HCT116 (cell line): ENCODE data around the gene APBA1. TPM values are rescaled to one million over a fixed set of nuclear protein-coding genes. Genes with fewer than 3 reads are reported as not detected.

ENCODE experiments used
- ATAC-seq: fragments of 200-7000 bp; cut with Tn5 transposase; 2 replicates; pipeline ENCODE4 v1.9.1; 2020; ENCODE audit warnings: mild to moderate bottlenecking, moderate library complexity
- BruUV-seq: library from RNA; stranded (reverse); fragments of 400-500 nt; replicated peaks from 2 replicates; lab custom pipeline; 2021; lab: Mats Ljungman, UMichigan
- CTCF ChIA-PET: fragments of 300-600 bp; sonication (Branson Sonifier 250); formaldehyde crosslinking; loops from one replicate; lab custom pipeline; 2021; ENCODE audit warnings: antibody characterized with exemption; lab: Charles Lee
- POLR2A ChIA-PET: fragments of 300-600, 350-600 bp; sonication (Branson Sonifier 250); formaldehyde crosslinking; loops from one replicate; lab custom pipeline; 2021; ENCODE audit warnings: antibody characterized with exemption; lab: Charles Lee
- RAD21 ChIA-PET, 2 experiments: fragments of 300-600 bp; sonication (Branson Sonifier 250); formaldehyde crosslinking; loops; one replicate each; lab custom pipeline; 2023; ENCODE audit warnings: low total read pairs in 2 of 2; ENCODE audit not compliant: uncharacterized antibody in 2 of 2, unreplicated experiment in 2 of 2, low non-redundant PET in 1 of 2; lab: Charles Lee
- DNase-seq: peaks from one replicate; pipeline ENCODE4 v3.0.0-alpha.2; 2010; ENCODE audit warnings: low read depth, low spot score
- H2AFZ ChIP-seq: fragments of 200-600 bp; shearing (Covaris generic), sonication (generic); 2 replicates; pipeline ENCODE4 v1.6.1; 2017; ENCODE audit warnings: low read depth, mixed run types, mixed read lengths, antibody characterized with exemption, low read length; ENCODE audit not compliant: poor library complexity, severe bottlenecking
- H3K27ac ChIP-seq: 2 replicates; pipeline ENCODE4 v1.5.1; 2012; ENCODE audit warnings: low read depth, low read length
- H3K27me3 ChIP-seq: fragments of 200-600 bp; sonication (generic); 2 replicates; pipeline ENCODE4 v1.6.1; 2016; ENCODE audit warnings: mixed run types, low read length, mixed read lengths; ENCODE audit not compliant: insufficient read depth
- H3K36me3 ChIP-seq, 2 experiments: fragments of 200-500 bp in 1 of 2; fragments of 200-600 bp in 1 of 2; sonication (Bioruptor generic) in 1 of 2; sonication (generic) in 1 of 2; 2 replicates each; pipeline versions ENCODE4 v1.5.1 to v1.6.1; 2014 to 2016; ENCODE audit warnings: low read length in 2 of 2, inconsistent platforms in 1 of 2, mixed read lengths in 1 of 2, mixed run types in 1 of 2; ENCODE audit not compliant: insufficient read depth in 2 of 2, control insufficient read depth in 1 of 2
- H3K4me1 ChIP-seq, 2 experiments: fragments of 200-600 bp in 1 of 2; sonication (generic) in 1 of 2; 2 replicates each; pipeline versions ENCODE4 v1.5.1 to v1.6.1; 2012 to 2017; ENCODE audit warnings: low read length in 2 of 2, inconsistent platforms in 1 of 2, mild to moderate bottlenecking in 1 of 2, mixed read lengths in 1 of 2, mixed run types in 1 of 2, moderate library complexity in 1 of 2; ENCODE audit not compliant: insufficient read depth in 2 of 2, control insufficient read depth in 1 of 2
- H3K4me2 ChIP-seq: fragments of 200-600 bp; sonication (generic); 2 replicates; pipeline ENCODE4 v1.6.1; 2017; ENCODE audit warnings: mixed run types, low read length, mixed read lengths
- H3K4me3 ChIP-seq, 2 experiments: fragments of 200-600 bp in 1 of 2; sonication (generic) in 1 of 2; replicated peaks in 1 of 2; 2 replicates each; pipeline ENCODE4 v1.5.1; 2011 to 2016; ENCODE audit warnings: low read length in 2 of 2, control low read depth in 1 of 2, low read depth in 1 of 2, mild to moderate bottlenecking in 1 of 2, mixed read lengths in 1 of 2, mixed run types in 1 of 2
- H3K79me2 ChIP-seq: fragments of 200-600 bp; sonication (generic); 2 replicates; pipeline ENCODE4 v1.6.1; 2017; ENCODE audit warnings: mild to moderate bottlenecking, mixed run types, low read length, moderate library complexity, mixed read lengths; ENCODE audit not compliant: insufficient read depth
- H3K9ac ChIP-seq: fragments of 200-600 bp; sonication (generic); 2 replicates; pipeline ENCODE4 v1.6.1; 2016; ENCODE audit warnings: low read length, mixed read lengths
- H3K9me2 ChIP-seq: fragments of 200-600 bp; sonication (generic), shearing (Covaris generic); 2 replicates; pipeline ENCODE4 v1.6.1; 2017; ENCODE audit warnings: mixed run types, mild to moderate bottlenecking, moderate library complexity; ENCODE audit not compliant: insufficient read depth
- H3K9me3 ChIP-seq, 2 experiments: fragments of 200-500 bp in 1 of 2; fragments of 200-600 bp in 1 of 2; sonication (Bioruptor generic) in 1 of 2; sonication (generic) in 1 of 2; 2 replicates each; pipeline ENCODE4 v1.6.1; 2014 to 2017; ENCODE audit warnings: low read length in 2 of 2, mixed read lengths in 2 of 2, inconsistent platforms in 1 of 2, low read depth in 1 of 2, mild to moderate bottlenecking in 1 of 2, mixed run types in 1 of 2, moderate library complexity in 1 of 2; ENCODE audit not compliant: control insufficient read depth in 1 of 2, insufficient read depth in 1 of 2
- H4K20me1 ChIP-seq: fragments of 200-600 bp; sonication (generic), shearing (Covaris generic); 2 replicates; pipeline ENCODE4 v1.6.1; 2017; ENCODE audit warnings: mixed run types, mild to moderate bottlenecking, moderate library complexity; ENCODE audit not compliant: insufficient read depth
- CBX3 ChIP-seq: IDR thresholded peaks from 2 replicates; pipeline ENCODE4 v1.6.1; 2012; ENCODE audit warnings: low read depth
- CEBPB ChIP-seq: IDR thresholded peaks from 2 replicates; pipeline ENCODE4 v1.6.1; 2012; ENCODE audit warnings: low read depth
- EGR1 ChIP-seq: IDR thresholded peaks from 2 replicates; pipeline ENCODE4 v1.6.1; 2012; ENCODE audit warnings: low read depth
- EZH2 ChIP-seq: fragments of 200-600 bp; sonication (generic); IDR thresholded peaks from 2 replicates; pipeline ENCODE4 v1.6.1; 2017; ENCODE audit warnings: antibody characterized with exemption, mixed run types
- JUND ChIP-seq: IDR thresholded peaks from 2 replicates; pipeline ENCODE4 v1.6.1; 2012
- RAD21 ChIP-seq: IDR thresholded peaks from 2 replicates; pipeline ENCODE4 v1.6.1; 2012; ENCODE audit warnings: low read depth, mild to moderate bottlenecking
- SIN3A ChIP-seq: IDR thresholded peaks from 2 replicates; pipeline ENCODE4 v1.6.1; 2012; ENCODE audit warnings: low read depth
- SRF ChIP-seq: IDR thresholded peaks from 2 replicates; pipeline ENCODE4 v1.6.1; 2012; ENCODE audit warnings: low read depth
- YY1 ChIP-seq: IDR thresholded peaks from 2 replicates; pipeline ENCODE4 v1.6.1; 2011; ENCODE audit warnings: low read length, low read depth, moderate library complexity, mild to moderate bottlenecking; ENCODE audit not compliant: insufficient replicate concordance; ENCODE audit errors: extremely low read depth
- ZFX ChIP-seq: fragments of 450-650 bp; IDR thresholded peaks from 2 replicates; pipeline ENCODE4 v1.6.1; 2017
- intact Hi-C: fragments of 100-400 bp; cut with micrococcal nuclease; formaldehyde crosslinking; loops from 2 replicates; pipeline ENCODE4 v1.10.0; 2022
- total RNA-seq: library from RNA; stranded (reverse); gene quantifications from one replicate; pipeline ENCODE4 v1.2.1, GENCODE V29; 2021; ENCODE audit not compliant: unreplicated experiment
- TF ChIP-seq, protein P1 (sequence below): IDR thresholded peaks from 2 replicates; pipeline ENCODE4 v1.6.1; 2012
- TF ChIP-seq, protein P2 (sequence below): IDR thresholded peaks from 2 replicates; pipeline ENCODE4 v1.6.1; 2012
- TF ChIP-seq, protein P3 (sequence below): IDR thresholded peaks from 2 replicates; pipeline ENCODE4 v1.6.1; 2011; ENCODE audit warnings: mild to moderate bottlenecking, low read length, moderate library complexity; ENCODE audit not compliant: insufficient replicate concordance; ENCODE audit errors: extremely low read depth

APBA1 gene
- total RNA-seq, 1 experiment from 2014 or later: 0.20 TPM

DNA sequence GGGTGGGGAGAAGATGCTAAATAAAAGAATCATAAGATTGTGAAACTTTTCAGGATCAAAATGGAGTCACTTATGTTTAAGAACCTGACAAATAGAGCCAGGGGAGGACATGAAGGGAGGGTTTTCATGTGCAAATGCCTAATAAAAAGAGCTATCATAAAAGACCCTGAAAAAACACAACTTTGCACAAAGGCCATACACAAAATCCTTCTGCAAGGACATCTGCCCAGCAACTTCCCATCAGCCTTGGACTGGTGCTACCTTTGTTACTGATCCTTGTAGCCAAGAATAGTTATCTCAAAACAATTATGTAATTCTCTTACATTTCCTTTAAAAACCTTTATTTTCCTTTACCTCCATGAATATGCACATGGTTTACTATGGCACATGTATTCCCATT is 63.0 kb downstream of the APBA1 start:
- BruUV-seq: no TSS peak
- Histone ChIP-seq H3K4me1 (no peaks in the 10 kb centered on the region), H2AFZ (no peak overlapping the region), H3K36me3 (no peaks in the 10 kb centered on the region), H3K9me2 (no peaks in the 10 kb centered on the region), H4K20me1 (no peaks in the 10 kb centered on the region), H3K4me2 (no peak overlapping the region), H3K27ac (no peak overlapping the region), H3K9me3 (no peaks in the 10 kb centered on the region), H3K27me3 (peaks cover 14% of the 10 kb centered on the region)
- ChIA-PET POLR2A (no interaction called here), CTCF (no interaction called here)
- intact Hi-C loops: loop anchor here (10.0 kb wide), 1 partner anchor 64 kb away; no protein-coding TSS in a partner anchor
- TF ChIP-seq SIN3A: no peak
- TF ChIP-seq EGR1: no peak
- TF ChIP-seq, protein P1, sequence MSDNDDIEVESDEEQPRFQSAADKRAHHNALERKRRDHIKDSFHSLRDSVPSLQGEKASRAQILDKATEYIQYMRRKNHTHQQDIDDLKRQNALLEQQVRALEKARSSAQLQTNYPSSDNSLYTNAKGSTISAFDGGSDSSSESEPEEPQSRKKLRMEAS: no peak
- no peak for TF ChIP-seq JUND
- TF ChIP-seq, protein P2, sequence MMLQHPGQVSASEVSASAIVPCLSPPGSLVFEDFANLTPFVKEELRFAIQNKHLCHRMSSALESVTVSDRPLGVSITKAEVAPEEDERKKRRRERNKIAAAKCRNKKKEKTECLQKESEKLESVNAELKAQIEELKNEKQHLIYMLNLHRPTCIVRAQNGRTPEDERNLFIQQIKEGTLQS: no peak
- TF ChIP-seq, protein P3, sequence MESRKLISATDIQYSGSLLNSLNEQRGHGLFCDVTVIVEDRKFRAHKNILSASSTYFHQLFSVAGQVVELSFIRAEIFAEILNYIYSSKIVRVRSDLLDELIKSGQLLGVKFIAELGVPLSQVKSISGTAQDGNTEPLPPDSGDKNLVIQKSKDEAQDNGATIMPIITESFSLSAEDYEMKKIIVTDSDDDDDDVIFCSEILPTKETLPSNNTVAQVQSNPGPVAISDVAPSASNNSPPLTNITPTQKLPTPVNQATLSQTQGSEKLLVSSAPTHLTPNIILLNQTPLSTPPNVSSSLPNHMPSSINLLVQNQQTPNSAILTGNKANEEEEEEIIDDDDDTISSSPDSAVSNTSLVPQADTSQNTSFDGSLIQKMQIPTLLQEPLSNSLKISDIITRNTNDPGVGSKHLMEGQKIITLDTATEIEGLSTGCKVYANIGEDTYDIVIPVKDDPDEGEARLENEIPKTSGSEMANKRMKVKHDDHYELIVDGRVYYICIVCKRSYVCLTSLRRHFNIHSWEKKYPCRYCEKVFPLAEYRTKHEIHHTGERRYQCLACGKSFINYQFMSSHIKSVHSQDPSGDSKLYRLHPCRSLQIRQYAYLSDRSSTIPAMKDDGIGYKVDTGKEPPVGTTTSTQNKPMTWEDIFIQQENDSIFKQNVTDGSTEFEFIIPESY: no peak
- no peak for TF ChIP-seq RAD21
- TF ChIP-seq CBX3: no peak
- TF ChIP-seq EZH2: no peak
- no peak for TF ChIP-seq CEBPB
- TF ChIP-seq ZFX: no peak
- TF ChIP-seq YY1: no peak
- no peak for TF ChIP-seq SRF
- TF ChIP-seq, all 23 proteins: peak for 0
- no peak overlapping the region for H3K9ac ChIP-seq
- DNase-seq: no peak
- no peaks in the 10 kb centered on the region for H3K79me2 ChIP-seq
- RAD21 ChIA-PET: no interaction called here
- H3K4me3 ChIP-seq: no peak overlapping the region
- ATAC-seq: no peak
